HG02981 (cell line): ENCODE results near the gene DNASE1L3.
"Not testable (repeated sequence)": the region's sequence is repeated elsewhere in the genome, so short reads cannot be mapped to it uniquely, and the experiment has no call there.

ENCODE experiments used
- ATAC-seq: cut with Tn5 transposase; IDR thresholded peaks from one replicate; pipeline ENCODE4 v1.9.1; 2021; ENCODE audit warnings: mild to moderate bottlenecking, moderate library complexity; ENCODE audit not compliant: unreplicated experiment

Gene DNASE1L3

DNA sequence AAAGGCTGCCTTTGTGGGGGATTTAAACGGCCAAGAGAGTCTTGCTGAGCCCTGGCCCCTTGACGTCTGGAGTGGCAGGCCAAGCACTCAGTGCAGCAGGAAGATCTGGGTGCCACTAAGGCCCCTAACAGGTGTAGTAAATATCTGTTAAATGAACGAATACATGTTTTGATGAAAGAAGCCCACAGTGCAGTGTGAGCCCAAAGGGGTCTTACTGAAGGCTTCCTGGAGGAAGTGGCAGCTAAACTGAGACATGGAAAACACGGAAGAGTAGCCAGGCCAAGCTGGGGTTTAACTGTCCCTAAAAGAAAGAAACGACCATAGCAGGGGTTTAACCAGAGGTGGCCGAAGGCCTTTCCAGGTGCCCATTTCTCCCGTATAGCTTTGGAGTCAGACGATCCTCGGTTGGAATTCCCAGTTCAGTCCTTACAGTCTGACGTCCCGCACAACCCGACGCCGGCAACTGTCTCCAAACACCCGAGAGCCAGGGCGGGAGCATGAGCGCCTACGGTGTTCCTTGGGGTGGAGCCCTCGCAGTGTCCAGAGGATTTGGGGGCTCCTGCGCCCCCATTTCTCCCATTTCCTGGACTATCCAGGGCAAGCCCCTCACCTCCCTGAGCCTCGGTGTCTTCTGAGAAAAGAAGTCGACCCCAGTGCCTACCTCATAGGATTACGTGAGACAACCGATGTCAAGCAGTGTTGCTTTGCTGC, 25.9 kb upstream of the DNASE1L3 start:
- no peak for ATAC-seq

DNA sequence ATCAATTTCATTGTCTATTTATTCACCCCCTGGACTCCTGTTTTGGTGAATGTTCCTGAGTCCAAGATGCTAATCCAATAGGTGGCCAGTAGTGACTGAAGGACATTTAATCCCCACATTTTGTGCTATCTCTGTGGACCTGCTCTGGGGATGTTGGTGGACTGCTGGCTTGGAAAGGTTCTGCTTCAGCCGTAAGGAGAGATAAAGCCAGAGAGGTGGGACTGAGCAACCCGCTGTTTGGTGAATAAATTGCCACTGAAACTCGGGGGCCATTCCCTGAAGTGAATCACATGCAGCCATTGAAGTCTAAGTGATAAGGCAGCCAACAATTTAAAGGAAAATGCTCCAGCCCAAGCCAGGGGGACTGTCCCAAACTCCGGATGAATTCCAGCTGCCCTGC, 25.2 kb upstream of the DNASE1L3 start:
- no peak for ATAC-seq

DNA sequence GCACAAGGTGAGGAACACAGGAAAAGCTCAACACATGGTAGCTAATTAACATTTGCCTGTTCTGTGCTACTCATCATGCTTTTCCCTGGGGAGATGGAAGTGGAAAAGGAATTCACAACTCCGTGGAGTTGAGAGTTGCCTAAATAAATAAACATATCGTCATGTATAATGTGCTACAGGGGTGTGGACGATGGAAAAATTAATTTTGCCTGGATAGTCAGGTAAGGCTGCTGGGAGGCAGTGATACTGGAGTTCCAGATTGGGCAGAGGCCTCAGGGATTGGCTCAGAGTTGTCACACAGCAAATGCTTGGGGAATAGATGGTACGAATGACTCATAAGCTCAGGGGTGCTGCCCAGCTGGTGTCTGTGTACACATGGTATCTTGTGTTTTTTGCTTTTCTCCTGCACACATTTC, 23.8 kb upstream of the DNASE1L3 start:
- ATAC-seq = no peak

DNA sequence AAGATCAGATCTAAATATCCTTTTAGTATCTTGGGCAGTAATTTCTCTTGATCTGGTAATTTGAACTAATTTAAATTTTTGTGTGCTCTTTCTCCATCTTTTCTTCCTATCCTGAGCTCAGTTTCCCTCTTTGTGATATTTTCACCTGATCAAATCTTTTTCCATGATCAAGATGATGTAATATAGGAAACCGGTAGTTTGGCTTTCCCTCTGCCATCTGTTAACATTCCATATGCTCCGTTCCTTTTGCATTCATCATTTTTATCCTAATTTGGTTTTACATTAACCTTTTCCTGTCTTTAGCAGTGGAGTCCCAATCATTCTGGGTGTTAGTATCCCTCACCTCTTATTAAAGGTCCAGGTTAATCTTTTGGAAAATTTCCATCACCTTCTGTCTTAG, 20.9 kb upstream of the DNASE1L3 start:
- ATAC-seq = no peak

DNA sequence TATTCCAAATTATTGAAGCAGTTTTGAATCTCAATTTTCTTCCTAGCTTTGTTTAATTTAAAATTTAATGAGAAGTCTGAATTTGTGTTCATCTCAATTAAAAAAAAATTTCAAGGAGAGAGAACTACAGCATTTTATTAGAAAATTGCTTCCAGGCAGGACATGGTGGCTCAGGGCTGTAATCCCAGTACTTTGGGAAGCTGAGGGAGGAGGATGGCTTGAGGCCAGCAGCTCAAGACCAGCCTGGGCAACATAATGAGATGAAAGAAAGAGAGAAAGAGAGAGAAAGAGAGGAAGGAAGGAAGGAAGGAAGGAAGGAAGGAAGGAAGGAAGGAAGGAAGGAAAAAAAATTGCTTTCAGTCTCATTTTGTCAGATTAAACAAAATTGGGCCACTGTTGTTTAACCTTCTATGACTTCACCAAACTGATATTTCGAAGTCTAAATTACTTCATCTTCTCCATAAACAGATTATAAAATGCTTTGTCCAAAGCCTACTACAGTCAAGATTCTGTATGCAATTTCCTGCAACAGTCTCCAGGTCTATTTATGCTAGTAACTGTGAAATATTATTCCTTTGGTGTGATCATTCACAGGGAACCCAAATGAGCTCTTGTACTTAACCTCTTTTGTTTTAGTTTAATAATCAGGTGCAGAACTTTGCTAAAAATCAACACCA, 20.2 kb upstream of the DNASE1L3 start:
- ATAC-seq = no peak

DNA sequence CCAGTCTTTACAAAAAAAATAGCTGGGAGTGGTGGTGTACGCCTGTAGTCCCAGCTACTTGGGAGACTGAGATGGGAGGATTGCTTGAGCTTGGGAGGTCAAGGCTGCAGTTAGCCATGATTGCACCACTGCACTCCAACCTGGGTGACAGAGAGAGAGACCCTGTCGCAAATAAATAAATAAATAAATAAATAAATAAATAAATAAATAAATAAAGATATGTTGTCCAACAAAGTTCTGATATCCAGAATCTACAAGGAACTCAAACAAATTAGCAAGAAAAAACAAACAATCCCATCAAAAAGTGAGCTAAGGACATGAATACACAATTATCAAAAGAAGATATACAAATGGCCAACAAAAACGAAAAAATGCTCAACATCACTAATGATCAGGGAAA, 17.2 kb upstream of the DNASE1L3 start:
- ATAC-seq = not testable (repeated sequence)

DNA sequence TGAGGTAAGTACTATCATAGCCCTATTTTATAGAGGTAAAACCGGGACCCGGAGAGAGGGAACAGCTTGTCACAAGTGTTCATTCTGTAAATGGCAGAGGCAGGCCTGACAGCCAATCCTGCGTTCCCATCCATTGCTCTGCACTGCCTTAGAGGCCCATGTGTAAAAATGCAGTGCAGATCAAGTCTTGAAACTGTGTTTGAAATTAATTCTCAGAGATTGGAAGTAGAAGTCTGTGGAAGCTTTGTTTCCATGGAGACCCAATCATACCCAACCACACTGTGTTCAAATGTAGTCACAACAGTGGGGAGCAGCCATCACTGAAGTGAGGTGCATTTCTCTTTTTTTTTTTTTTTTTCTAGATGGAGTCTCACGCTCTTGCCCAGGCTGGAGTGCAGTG, 13.1 kb upstream of the DNASE1L3 start:
- no peak for ATAC-seq

DNA sequence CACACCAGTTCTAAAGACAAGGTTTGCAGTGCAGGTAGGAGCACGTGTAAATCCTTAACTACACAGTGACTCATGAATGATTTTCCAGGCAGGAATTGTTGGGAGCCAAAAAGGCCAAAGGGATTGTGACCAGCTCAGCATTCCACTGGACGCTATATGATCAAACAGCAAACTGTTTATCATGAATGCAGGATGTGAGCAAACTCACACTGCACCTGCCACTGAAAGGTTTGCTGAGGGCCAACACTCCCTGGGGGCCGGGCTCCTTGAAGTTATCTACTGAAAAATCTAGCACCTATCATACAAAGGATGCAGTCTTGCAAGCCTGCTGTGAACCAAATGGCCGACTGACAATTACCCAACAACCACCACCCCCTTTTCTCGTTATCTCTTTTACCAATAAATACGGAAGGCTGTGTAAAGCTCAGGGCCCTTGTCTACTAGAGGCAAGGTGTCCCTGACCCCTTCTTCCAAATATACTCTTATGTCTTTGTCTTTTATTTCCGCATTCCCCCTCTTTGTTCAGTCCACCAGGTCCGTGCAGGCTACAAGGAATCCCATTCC, 11.5 kb upstream of the DNASE1L3 start:
- ATAC-seq = no peak

DNA sequence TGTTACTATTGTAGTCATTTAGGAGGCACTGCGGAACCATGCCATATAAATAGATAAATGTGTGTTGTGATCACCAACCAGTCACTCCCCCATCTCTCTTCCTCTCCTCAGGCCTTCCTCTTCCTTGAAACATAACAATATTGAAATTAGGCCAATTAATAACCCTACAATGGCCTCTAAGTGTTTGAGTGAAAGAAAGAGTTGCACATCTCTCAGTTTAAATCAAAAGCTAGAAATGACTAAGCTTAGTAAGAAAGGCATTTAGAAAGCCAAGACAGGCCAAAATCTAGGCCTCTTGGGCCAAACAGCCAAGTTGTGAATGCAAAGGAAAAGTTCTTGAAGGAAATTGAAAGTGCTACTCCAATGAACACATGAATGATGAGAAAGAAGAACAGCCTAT, 8.1 kb upstream of the DNASE1L3 start:
- no peak for ATAC-seq

DNA sequence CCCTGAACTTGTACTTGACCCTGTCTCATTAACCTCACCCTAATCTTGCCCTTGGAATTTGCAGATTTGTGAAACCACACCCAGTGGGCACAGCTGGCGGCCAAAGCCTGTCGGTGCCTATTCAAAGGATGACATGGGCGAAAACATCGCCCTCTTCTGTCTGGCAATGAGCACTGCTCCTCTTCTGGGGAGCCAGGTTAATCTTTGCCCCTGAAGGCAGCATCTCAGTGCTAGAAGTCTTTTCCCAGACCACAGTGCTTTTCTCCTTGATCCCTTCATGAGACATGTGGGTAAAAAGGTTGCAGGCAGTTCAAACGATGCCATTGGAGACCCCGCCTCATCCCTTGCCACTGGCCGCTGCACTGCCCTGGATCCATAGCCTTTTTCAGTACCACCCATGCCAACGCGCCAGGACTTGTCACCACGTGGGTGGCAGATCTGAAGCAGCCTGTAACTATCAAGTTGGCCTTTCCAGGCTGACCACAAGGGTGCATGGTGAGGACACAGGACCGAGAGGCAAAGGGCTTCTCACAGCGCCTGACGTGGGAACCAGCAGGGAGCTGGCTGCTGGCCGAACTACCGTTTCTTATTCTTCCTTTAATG, 6.5 kb upstream of the DNASE1L3 start:
- ATAC-seq = peak; percentile 32

DNA sequence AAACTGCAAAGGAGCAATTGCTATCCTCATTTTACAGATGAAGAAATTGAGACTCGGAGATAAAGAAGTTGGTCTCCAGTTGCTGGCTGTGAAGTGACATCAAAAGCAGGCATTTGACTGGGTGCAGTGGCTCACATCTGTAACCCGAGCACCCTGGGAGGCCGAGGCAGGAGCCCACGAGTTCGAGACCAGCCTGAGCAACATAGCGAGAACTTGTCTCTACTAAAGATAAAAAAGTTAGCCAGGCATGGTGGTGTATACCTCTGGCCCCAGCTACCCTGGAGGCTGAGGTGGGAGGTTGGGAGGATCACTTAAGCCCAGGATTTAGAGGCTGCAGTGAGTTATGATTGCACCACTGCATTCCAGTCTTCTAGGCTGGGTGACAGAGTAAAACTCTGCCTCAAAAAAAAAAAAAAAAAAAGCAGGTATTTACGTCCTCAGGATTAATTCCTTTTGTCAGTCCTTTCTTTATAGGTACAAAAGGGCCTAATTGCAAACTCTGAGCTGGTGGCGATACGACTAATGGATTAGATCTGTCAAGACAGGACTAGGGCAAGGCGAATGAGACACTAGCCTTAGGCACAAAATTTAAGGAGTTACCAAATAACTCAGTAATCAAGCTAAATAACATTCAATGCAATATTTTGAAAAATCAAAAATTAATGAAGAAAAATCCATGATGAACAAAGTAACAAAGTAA, 5.9 kb upstream of the DNASE1L3 start:
- no peak for ATAC-seq

DNA sequence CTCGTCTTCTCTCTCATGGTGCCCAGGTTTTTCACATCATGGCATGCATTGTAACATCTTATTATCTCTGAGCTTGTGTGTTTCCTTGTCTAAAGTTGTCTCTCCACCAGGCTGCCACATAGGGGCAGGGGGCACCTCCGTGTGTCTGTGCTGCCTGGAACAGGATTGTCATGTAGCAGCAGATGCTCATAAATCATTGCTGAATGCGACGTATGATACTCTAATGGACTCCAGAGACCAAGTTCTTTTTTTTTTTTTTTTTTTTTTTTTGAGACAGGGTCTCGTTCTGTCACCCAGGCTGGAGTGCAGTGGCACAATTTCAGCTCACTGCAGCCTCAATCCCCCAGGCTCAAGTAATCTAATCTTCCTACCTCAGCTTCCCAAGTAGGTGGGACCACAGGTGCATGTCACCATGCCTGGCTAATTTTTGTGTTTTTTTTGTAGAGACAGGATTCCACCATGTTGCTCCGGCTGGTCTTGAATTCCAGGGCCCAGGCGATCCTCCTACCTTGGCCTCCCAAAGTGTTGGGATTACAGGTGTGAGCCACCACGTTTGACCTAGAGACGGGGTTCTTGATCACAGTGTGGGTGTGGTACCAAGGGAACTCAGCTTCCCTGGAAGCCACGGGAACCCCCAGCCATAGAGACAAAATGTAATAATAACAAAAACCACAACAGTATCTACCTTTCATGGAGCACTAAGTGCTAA, 4.7 kb upstream of the DNASE1L3 start:
- ATAC-seq = peak; percentile 2

DNA sequence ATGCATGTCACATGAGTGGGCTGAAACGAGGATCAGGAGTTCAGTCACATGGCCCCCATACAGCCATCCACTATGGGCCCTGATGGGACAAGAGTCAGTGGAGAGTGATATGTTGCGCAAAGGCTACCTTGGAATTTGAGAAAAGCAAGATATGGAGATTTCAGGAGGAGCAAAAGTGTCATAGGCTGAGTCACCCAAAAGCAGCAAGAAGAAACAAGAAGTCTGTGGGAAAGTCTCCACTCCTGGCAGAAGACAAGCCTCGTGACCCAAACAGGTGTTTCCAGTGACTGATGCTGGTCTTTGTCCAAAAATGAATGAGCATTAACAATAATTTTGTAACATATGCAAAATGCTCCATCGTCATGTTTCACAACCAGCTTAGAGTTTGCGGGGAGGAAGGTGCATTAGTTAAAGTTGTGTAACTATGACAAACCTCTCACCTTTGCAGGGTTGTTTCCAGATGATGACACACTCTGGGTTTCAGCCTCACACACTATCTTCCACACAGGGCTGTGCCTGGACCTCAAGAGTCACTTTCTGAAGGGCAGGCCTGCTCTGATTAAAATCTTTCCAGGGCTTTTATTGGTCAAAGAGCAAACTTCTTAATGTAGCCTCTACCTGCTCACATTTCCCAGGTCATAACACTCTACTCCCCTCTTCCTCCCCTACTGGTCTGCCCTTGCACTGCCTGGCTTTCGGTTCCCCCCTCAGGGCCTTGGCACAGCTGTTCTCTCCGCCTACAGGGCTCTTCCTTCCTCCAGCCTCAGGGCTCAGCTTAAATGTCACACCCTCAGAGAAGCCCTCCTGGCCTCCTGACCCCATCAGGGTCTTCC, 3.9 kb upstream of the DNASE1L3 start:
- peak; percentile 78 for ATAC-seq

DNA sequence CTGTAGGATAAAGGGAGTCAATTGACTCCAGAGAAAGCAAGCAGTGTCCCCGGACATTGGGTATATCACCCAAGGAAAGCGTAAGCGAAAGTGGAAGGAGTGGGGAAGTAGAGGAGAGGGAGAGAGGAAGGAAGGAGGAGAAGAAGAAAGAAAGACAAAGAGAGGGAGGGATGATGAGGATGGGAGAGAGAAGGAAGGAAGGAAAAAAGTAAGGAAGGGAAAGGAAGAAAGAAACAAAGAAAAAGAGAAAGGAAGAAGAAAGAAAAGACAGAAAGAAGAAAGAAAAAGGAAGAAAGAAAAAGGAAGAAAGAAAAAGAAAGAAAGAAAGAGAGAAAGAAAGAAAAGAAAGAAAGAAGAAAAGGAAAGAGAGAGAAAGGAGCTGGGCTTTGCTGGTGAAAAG, 839 bp downstream of the DNASE1L3 start:
- no peak for ATAC-seq

DNA sequence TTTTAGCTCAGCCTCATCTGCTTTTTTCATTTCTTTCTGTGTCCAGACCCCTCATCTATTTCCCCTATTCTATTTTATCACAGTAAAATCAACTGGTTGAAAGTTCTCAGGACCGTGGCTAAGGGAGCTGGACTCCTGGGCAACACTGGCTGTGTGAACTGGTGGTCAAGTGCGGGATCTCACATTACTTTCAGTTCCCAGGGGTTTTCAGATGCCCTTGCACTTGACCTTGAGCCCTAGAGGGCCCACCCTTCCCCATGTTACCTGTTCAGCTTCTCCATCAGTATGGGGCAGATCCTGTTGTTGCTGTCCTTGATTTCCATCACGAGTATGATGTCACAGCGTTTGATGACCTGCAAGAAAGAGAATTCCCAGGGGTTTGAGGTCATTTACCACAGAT, 2.8 kb downstream of the DNASE1L3 start:
- no peak for ATAC-seq

DNA sequence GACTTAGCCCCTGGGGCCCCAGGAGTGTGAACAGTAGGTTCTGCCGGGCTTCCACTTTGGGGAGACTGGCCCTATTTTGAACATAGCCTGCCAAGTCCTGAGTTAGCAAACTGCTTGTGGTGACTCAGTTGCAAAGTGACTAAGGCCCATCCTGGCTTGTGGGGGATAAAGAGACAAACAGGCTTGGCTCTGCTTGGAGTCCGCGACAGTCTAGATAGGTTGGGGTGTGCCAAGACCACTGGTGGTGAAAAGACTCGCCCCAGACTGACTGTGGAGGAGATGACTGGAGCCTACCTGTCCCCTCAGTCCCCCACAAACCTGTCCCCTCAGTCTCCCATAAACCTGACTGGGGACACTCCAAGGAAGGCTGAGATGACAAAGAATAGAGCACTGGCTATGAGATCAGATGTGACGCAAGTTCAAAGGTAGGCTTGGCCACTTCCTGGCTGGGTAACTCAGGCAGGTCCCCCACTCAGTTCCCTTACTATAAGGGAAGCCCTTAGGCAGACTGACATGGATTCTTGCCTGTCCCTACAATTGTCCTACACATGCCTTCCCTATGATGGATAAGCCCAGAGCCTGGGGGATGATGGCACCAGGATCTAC, 4.3 kb downstream of the DNASE1L3 start:
- ATAC-seq = no peak

DNA sequence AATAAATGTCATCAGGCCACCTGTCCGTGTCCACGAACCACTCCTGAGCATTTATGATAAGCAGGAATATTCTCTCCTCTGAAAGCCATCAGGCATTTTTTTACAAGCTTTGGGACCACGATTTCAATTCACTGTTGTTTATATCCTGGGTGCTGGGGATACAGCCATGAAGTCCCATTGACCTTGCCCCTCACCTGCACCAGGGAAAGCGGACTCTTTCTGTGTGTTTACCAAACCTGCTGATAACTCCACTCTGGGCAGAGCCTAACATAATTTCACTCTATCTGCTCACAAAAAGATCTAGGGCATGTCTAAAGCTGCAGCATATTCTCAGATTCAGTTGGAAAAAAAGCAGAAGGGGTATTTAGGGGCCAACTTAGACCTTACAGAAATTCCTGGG, 4.8 kb downstream of the DNASE1L3 start:
- no peak for ATAC-seq

DNA sequence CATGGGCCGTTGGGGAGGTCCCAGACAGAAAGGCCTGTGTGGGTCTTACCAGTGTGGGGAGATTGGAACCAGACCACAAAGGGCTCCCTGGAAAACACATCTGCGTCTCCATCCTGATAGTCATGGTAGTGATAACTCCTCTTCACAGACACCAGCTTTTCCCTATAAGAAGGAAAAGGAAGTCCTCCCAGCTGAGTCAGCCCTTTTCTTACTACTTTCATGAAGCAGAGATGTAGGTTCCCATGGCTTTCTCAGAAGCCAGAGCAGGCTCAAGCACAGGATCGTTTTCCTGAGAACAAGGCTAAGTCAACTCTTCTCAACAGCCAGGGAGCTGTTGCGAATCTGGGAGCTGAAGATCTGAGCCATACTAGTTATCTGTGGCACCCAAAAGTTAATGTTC, 6.1 kb downstream of the DNASE1L3 start:
- no peak for ATAC-seq

DNA sequence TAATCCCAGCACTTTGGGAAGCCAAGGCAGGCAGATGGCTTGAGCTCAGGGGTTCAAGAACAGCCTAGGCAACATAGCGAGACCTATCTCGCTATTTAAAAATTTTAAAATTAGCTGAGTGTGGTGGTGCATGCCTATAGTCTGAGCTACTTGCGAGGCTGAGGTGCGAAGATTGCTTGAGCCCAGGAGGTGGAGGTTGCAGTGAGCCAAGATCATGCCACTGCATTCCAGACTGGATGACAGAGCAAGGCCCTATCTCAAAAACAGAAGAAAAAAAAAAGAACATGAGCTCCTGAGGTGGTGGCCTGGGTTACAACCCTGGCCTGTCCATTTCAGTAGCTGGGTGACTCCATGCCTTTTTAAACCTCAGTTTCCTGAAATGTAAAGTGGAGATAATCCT, 7.2 kb downstream of the DNASE1L3 start:
- no peak for ATAC-seq
